GM19463 (cell line): ENCODE data around the gene NAALADL2.

Experiments used
- ATAC-seq: cut with Tn5 transposase; IDR thresholded peaks from one replicate; pipeline ENCODE4 v1.9.1; 2021; ENCODE audit warnings: mild to moderate bottlenecking, moderate library complexity; ENCODE audit not compliant: unreplicated experiment

NAALADL2 gene

GRCh38 chr3:174884776-174885568 is 25.8 kb downstream of the NAALADL2 start:
- ATAC-seq, result no peak

GRCh38 chr3:174891524-174892203 is 32.5 kb downstream of the NAALADL2 start:
- ATAC-seq, result no peak

- no peak for ATAC-seq
Observed at GRCh38 chr3:174907027-174907426, 47.9 kb downstream of the NAALADL2 start.

- ATAC-seq, result no peak
Observed at GRCh38 chr3:174907628-174908407, 48.7 kb downstream of the NAALADL2 start.

GRCh38 chr3:174931473-174932353 is 72.6 kb downstream of the NAALADL2 start:
- ATAC-seq, result no peak

GRCh38 chr3:174936590-174936989 is 77.5 kb downstream of the NAALADL2 start:
- no peak for ATAC-seq

DNA sequence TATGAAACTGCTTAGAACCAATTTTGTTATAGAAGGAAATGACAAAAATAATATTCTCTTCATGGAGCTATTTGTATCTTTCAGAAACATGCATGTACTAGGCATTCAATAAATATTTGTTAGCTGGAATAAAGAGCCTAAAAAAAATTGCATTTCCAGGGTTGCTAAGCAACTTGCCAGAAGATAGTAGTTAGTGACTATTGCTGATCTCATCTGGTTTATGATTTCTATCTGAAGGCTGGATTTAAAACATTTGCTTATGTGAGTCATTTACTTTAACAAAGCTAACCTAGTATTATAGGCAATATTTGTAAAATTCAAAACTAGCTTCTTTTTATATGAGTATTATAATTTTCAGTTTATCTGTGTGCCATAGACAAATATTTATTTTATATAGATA is 78.3 kb downstream of the NAALADL2 start:
- no peak for ATAC-seq

DNA sequence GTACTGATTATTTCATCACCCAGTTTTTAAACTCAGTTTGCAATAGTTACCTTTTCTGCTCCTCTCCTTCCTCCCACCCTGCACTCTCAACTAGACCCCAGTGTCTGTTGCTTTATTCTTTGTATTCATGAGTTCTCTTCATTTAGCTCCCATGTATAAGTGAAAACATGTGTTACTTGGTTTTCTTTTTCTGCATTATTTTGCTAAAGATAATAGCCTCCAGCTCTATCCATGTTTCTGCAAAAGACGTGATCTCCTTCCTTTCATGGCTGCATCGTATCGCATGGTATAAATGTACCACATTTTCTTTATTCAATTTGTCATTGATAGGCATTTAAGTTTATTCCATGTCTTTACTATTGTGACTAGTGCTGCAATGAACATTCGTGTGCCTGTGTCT is 79.0 kb downstream of the NAALADL2 start:
- no peak for ATAC-seq

- ATAC-seq, result no peak
Observed at GRCh38 chr3:174940151-174940550, 81.0 kb downstream of the NAALADL2 start.

- no peak for ATAC-seq
Observed at GRCh38 chr3:174945276-174945675, 86.1 kb downstream of the NAALADL2 start.

GRCh38 chr3:174945951-174946350 is 86.8 kb downstream of the NAALADL2 start:
- ATAC-seq, result no peak

GRCh38 chr3:174949523-174949922 is 90.4 kb downstream of the NAALADL2 start:
- no peak for ATAC-seq

- ATAC-seq, result no peak
Observed at GRCh38 chr3:174951034-174951433, 91.9 kb downstream of the NAALADL2 start.

DNA sequence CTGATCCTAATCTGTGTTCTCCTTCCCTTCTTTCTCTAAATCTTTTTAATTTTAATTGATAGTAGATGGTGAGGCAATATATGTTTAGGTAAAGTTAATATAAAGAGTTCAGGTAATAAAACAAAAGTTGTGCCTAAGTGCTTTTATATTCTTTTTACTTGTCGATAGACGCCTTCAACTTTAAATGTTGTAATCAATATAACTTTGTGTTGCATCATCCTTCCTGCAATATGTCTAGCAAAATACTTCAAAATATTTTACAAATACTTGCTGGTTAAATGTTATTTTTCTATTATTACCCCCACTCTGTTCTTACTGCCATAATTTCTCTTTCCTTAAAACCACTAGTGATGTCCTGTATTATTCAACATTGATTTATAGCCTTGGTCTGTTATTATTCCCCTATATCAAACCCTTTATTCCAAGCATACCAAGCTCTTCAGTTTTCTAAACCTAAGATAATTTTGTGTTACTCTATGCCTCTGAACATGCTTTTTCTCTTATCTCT is 92.4 kb downstream of the NAALADL2 start:
- ATAC-seq, result no peak

- no peak for ATAC-seq
Observed at GRCh38 chr3:174953068-174953467, 93.9 kb downstream of the NAALADL2 start.

DNA sequence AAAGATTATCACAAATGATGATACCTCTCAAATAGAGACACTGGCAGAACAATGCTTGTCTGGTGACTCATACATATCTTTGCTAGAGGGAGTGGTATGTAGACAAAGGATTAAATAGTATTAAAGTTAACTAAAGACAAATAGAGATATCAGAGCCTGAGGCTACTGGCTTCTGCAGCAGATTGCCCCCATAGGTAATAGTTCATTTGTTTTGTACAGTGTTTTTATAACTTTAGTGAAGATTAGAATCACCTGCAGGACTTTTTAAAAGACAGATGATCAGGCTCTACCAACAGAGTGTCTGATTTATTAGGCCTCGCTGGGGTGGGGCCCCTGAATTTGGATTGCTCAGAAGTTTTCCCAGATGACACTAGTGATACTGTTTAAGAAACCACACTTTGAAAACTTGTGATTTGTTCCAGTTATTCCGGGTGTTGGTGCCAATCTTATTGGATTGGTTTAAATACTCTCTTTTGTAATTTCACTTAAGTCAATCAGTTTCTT is 96.4 kb downstream of the NAALADL2 start:
- no peak for ATAC-seq

DNA sequence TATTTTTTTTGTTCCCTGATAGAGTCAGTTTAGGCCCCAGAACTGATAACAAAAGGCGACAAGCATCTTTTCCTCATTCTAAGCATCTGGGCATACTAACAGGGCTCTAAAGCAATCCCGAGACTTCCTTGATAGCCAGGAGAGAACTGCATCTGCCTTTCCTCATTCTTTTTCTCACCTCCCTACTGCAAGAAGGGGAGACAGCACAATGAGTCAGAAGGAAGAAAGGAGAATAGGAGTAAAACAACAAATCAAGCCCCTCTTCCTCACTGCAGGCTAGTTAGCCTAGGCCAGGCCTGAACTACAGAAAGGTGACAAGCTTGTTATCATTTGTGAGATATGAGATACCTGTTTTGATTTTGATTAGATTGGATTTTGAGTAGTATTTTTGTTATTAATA is 97.9 kb downstream of the NAALADL2 start:
- ATAC-seq, result no peak

DNA sequence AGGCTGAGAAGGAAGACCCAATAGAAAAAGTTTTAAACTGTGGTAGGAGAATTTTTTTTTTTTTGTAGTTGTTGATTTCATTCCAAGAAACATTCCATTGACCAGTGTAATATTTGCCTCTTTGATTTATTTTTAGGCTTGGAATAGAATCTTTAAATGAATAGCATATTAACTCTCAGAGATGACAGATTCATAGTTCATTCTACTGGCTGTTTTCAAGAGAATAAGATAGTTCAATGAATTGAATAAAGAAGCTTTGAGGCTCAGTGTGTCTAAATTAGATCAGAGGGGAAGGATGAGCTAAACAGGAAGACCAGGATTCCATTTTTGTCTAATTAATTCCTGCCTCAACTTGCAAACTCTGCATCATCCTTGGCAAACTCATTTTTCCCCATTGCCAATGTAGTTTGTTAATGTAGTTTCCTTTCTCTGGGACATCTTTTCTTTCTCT is 98.4 kb downstream of the NAALADL2 start:
- no peak for ATAC-seq

GRCh38 chr3:174958671-174959328 is 99.7 kb downstream of the NAALADL2 start:
- no peak for ATAC-seq
